ENCODE results near the gene CACNA1B. TPM values are rescaled to one million over a fixed set of nuclear protein-coding genes. Genes with fewer than 3 reads are reported as not detected.

Gene CACNA1B
- total and polyA plus RNA-seq, 2 donors (not counting 1 experiment from before 2014, with no cell fraction given) = 0.15 TPM; not detected in 1

DNA sequence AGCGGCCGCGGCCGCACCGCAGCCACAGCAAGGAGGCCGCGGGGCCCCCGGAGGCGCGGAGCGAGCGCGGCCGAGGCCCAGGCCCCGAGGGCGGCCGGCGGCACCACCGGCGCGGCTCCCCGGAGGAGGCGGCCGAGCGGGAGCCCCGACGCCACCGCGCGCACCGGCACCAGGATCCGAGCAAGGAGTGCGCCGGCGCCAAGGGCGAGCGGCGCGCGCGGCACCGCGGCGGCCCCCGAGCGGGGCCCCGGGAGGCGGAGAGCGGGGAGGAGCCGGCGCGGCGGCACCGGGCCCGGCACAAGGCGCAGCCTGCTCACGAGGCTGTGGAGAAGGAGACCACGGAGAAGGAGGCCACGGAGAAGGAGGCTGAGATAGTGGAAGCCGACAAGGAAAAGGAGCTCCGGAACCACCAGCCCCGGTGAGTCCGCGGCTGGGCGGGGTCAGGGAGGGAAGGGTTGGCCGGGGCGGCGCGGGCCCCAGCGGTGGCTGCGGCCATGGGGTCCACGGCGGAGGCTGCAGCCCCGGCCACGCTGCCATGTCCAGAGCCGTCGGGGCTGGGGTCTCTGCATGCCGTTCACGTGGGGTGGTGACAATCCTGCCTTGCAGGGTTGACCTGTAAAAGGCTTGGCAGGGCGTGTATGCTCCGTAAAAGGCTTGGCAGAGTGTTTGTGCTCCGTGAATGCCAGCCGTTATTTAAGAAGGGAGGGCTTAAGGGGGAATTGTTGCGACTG lies 146.0 kb downstream of the CACNA1B start:
- ChIA-PET CTCF (no interaction called here), POLR2A (no interaction called here)
- no peak overlapping the region for H3K27ac ChIP-seq (ENCODE audit: low read length in 2 of 2)
- ATAC-seq (ENCODE audit: low read depth) (no peak), DNase-seq (peak; percentile 4)
- no peak overlapping the region for H3K9ac ChIP-seq (ENCODE audit: low read length)
- 11% methylated on average over 84 of the region's 84 CpGs for WGBS (ENCODE audit: insufficient coverage)
- H3K79me2 ChIP-seq (ENCODE audit: control insufficient read depth, insufficient read depth, low read length) = no peaks in the 10 kb centered on the region
- peaks cover 5% of the 10 kb centered on the region for H3K4me1 Mint-ChIP-seq
- TF ChIP-seq EZH2 (IDR thresholded peaks at IDR 0.05; ENCODE audit: borderline replicate concordance, insufficient read depth, low read depth, low read length, poor library complexity, severe bottlenecking) = no peak
- no peak for TF ChIP-seq CTCF (IDR thresholded peaks at IDR 0.05)
- H3K27me3 ChIP-seq (replicated peaks in 1 of 4; ENCODE audit: control extremely low read depth in 1 of 4, control insufficient read depth in 3 of 4, insufficient read depth in 4 of 4, low read length in 3 of 4) = peaks cover 0 to 19% (median 11%) of the 10 kb centered on the region in 4 experiments
- no peaks in the 10 kb centered on the region for H3K9me3 Mint-ChIP-seq (ENCODE audit: insufficient read depth)
- H4K20me1 ChIP-seq (ENCODE audit: control insufficient read depth, insufficient read depth, low read length, poor library complexity, severe bottlenecking) = no peaks in the 10 kb centered on the region
- H3K9me3 ChIP-seq (ENCODE audit: control extremely low read depth in 1 of 3, control insufficient read depth in 2 of 3, insufficient read depth in 1 of 3, low read length in 2 of 3) = peaks cover 0 to 3% (median 0%) of the 10 kb centered on the region in 3 donors
- H3K4me1 ChIP-seq (ENCODE audit: control insufficient read depth in 2 of 2, insufficient read depth in 2 of 2, low read length in 2 of 2) = peaks cover 0 to 8% of the 10 kb centered on the region in 2 donors
- H3K36me3 ChIP-seq (replicated peaks in 1 of 2; ENCODE audit: control extremely low read depth in 1 of 2, control insufficient read depth in 1 of 2, extremely low read depth in 1 of 2, insufficient read depth in 2 of 2, low read length in 1 of 2) = no peaks in the 10 kb centered on the region
- no peak overlapping the region for H3K4me3 ChIP-seq (ENCODE audit: control extremely low read depth in 1 of 5, extremely low read depth in 1 of 5, insufficient read depth in 1 of 5, low read depth in 2 of 5, low read length in 4 of 5)
- no peak overlapping the region for H3K27ac Mint-ChIP-seq
- no peak overlapping the region for H2AFZ ChIP-seq (ENCODE audit: insufficient read depth, low read depth, low read length, poor library complexity, severe bottlenecking)
- H3K4me2 ChIP-seq (replicated peaks; ENCODE audit: low read depth, low read length, poor library complexity, severe bottlenecking) = peak overlapping the region; percentile 42
- H3K27me3 Mint-ChIP-seq = peaks cover 33% of the 10 kb centered on the region
- H3K4me3 Mint-ChIP-seq = peak overlapping the region; percentile 48
- intact Hi-C loops (cut with micrococcal nuclease) = no loop called here

GRCh38 chr9:138024131-138024530 lies 146.5 kb downstream of the CACNA1B start:
- peaks cover 33% of the 10 kb centered on the region for H3K27me3 Mint-ChIP-seq
- WGBS (ENCODE audit: insufficient coverage) = 96% methylated on average over 9 of the region's 9 CpGs
- no peak for ATAC-seq (ENCODE audit: low read depth)

More at GRCh38 chr9:138024131-138024530, 146.5 kb downstream of the CACNA1B start:
- Mint-ChIP-seq H3K4me1 (peaks cover 5% of the 10 kb centered on the region), H3K4me3 (peak overlapping the region; percentile 48), H3K9me3 (ENCODE audit: insufficient read depth) (no peaks in the 10 kb centered on the region), H3K27ac (no peak overlapping the region)
- no peak overlapping the region for H3K4me3 ChIP-seq (ENCODE audit: control extremely low read depth in 1 of 5, extremely low read depth in 1 of 5, insufficient read depth in 1 of 5, low read depth in 2 of 5, low read length in 4 of 5)
- POLR2A ChIA-PET = no interaction called here
- no peaks in the 10 kb centered on the region for H4K20me1 ChIP-seq (ENCODE audit: control insufficient read depth, insufficient read depth, low read length, poor library complexity, severe bottlenecking)
- no peak overlapping the region for H3K27ac ChIP-seq (ENCODE audit: low read length in 2 of 2)
- intact Hi-C loops (cut with micrococcal nuclease) = no loop called here
- DNase-seq = no peak
- peaks cover 0 to 19% (median 11%) of the 10 kb centered on the region in 4 experiments for H3K27me3 ChIP-seq (replicated peaks in 1 of 4; ENCODE audit: control extremely low read depth in 1 of 4, control insufficient read depth in 3 of 4, insufficient read depth in 4 of 4, low read length in 3 of 4)
- peaks cover 0 to 3% (median 0%) of the 10 kb centered on the region in 3 donors for H3K9me3 ChIP-seq (ENCODE audit: control extremely low read depth in 1 of 3, control insufficient read depth in 2 of 3, insufficient read depth in 1 of 3, low read length in 2 of 3)
- H3K79me2 ChIP-seq (ENCODE audit: control insufficient read depth, insufficient read depth, low read length) = no peaks in the 10 kb centered on the region
- no peak overlapping the region for H3K9ac ChIP-seq (ENCODE audit: low read length)
- TF ChIP-seq CTCF (IDR thresholded peaks at IDR 0.05) (no peak), EZH2 (IDR thresholded peaks at IDR 0.05; ENCODE audit: borderline replicate concordance, insufficient read depth, low read depth, low read length, poor library complexity, severe bottlenecking) (no peak)
- H3K4me1 ChIP-seq (ENCODE audit: control insufficient read depth in 2 of 2, insufficient read depth in 2 of 2, low read length in 2 of 2) = peaks cover 0 to 8% of the 10 kb centered on the region in 2 donors
- no peak overlapping the region for H2AFZ ChIP-seq (ENCODE audit: insufficient read depth, low read depth, low read length, poor library complexity, severe bottlenecking)
- H3K4me2 ChIP-seq (replicated peaks; ENCODE audit: low read depth, low read length, poor library complexity, severe bottlenecking) = no peak overlapping the region
- no peaks in the 10 kb centered on the region for H3K36me3 ChIP-seq (replicated peaks in 1 of 2; ENCODE audit: control extremely low read depth in 1 of 2, control insufficient read depth in 1 of 2, extremely low read depth in 1 of 2, insufficient read depth in 2 of 2, low read length in 1 of 2)
- CTCF ChIA-PET = no interaction called here
